Measurements from ENCODE around the gene TMEM170A.
"Not testable (repeated sequence)": the region's sequence is repeated elsewhere in the genome, so short reads cannot be mapped to it uniquely, and the experiment has no call there.

The TMEM170A gene

DNA sequence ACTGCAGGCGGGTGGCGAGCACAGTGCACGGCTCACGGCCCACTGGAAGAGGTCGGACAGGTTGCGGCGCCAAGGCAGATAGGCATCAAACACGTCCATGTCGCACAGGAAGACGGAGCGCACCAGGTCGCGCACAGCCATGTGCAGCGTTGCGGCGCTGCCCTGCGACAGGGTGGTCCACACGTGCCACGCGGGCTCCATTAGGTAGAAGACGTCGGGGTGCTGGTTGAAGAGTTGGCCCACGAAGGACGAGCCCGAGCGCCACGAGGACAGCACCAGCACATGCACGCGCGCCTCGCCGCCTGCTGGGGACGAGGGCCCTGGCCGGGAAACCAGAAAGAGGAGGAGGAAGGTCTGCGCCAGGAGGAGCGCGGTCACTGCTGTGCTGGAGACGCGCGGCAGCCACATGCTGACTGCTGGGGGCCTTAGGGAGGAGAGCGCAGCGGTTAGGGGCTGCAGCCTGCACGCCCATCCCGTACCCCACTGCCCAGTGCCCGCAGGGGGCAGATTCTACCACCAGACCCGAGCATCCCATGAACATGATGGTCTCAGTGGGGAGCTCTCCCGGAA lies 15.0 kb upstream of the TMEM170A start:
- no peak for DNase-seq

DNA sequence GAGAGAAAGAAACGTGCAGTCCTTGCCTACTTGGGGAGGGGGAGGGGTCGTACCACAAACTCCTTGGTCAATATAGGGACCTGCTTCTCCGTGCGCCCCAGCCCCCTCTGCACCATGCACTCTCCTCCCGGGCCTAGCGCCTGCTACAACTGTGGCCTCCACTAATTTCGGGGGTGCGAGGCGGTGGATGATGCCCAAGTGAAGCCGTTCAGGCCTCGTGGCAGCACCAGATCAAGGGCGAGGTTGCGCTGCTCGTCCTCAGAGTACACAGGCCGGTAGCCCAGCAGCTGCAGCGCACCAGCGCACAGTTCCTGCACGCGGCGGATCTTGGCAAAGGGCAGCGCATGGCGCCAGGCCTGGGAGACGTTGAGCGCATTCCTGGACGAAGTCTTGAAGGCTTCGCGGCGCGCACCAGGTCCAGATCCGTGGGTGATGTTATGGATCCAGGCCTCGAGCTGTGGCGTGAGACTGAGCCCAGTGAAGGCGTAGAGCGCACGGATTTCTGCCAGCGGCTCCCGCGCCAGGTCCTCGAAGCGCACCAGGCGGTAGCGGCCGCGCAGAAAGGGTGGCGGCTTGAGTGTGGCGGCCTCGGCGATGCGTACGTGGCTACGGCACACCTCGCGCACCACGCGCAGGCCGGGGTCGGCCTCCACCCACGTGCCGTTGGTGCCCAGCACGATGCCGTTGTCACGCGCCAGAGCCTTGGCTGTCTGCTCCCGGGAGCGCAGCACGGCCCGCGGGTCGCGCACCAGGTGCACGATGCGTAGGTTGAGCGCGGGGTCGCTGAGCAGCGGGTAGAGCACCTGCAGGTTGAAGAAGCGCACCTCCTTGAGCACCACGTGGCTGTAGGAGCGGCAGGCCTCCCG lies 14.2 kb upstream of the TMEM170A start:
- DNase-seq, result no peak

DNA sequence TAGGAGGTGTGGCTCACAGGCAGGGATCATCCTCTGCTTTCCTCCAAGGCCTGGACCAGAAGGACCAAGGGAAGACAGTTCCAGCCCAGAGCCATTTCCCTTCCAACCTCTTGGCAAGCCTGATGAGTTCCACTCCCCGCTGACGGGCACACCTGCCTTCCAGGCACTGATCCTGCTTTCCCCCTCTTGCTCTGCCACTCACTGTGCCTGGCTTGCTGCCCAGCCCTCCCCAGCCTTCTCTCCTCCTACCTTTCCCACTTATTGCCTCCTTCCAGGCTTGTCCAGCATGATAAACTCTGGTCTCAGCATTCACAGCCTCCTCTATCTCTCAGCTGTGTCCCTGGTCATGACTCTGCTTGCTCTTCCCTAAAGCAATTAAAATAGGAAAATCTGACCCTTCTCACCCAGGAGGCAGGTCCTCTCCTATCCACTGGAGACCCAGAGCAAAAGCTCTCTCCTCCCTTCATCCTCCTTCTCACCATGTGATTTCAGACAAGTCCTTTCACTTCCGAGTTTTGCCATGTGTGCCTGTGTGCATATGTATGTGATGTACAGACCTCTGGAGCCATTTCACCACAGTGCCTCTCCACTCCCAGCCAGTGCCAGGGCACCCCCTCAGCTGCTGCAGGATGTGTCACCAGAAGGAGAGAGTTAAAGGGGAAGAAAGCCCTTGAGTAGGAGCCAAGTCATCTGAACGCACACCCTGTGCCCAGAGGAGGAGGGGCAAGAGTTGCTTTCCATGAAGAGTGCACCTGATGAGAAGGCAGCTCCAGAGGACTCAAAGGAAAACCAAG lies 13.4 kb upstream of the TMEM170A start:
- no peak for DNase-seq

DNA sequence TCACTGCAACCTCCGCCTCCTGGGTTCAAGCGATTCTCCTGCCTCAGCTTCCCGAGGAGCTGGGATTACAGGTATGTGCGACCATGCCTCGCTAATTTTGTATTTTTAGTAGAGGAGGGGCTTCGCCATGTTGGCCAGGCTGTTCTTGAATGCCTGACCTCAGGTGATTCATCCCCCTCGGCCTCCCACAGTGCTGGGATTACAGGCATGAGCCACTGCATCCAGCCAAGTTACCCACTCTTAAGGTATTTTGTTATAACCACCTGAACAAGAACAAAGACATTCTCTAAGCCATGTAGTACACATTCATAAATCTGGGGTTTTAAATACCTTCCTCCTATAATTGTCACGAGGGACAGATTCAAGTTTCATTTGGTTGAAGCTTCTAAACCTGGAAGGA lies 12.3 kb upstream of the TMEM170A start:
- DNase-seq, result no peak

DNA sequence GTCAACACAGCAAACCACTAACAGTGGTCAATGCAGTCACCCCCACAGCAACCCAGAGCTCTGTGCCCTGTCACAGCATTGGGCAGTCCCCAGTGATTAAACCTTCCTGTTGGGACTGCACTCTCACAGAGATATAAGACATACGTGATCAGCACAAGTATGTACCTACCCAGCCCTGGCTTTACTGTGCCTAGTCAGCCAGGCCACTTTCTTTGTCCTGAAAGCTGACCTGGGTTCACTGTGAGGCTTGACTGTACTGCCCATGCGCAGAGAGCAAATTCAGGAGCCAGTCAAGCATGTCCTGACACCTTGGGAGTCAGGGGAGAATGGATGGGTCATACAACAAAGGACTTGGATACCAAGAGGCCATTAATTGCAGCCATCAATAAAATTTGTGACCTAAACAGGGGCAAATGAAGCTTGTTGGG lies 10.9 kb upstream of the TMEM170A start:
- DNase-seq, result no peak

DNA sequence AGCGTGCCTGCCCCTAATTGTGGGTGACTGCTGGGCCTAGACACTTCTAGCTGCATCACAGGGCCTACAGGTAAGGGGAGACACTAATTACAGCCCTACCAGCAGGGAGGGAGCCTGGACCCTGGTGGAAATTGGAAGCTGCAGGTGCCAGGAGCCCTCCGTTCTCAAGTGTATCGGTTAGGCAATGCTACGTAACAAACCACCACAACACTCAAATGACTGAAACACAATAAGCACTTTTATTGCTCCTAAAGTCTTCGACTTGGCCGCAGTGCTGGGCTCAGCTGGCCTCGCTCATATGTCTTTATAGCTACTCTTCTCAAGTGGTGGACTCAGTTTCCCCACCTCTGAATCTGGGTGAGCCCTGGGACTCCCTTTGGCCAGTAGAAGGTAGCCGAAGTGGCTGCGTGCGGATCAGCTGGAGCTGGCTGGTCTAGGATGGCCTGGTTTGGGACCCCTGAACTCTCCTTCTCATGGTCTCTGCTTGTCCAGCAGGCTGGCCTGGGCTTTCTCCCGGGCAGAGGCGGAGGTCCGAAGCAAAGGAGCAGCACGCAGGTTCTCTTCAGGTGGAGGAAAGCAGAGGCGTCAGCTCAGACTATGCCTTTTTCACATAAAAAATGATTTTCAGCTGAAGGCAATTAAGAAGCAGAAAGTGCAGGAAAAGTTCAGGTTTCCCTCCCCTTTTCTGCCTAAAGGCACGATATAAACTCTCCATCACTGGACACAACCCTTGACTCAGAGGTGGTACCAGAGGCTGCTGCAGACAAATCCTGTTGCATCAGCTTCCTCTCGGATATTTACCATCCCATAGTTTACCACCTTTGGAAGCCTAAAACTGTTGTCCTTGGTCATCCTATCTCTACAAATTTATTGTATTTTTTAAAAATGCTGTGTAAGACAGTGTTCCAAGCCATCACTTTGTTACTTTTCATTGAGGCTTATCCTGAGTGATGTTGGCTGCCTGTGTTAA lies 8.7 kb upstream of the TMEM170A start:
- DNase-seq, result no peak

DNA sequence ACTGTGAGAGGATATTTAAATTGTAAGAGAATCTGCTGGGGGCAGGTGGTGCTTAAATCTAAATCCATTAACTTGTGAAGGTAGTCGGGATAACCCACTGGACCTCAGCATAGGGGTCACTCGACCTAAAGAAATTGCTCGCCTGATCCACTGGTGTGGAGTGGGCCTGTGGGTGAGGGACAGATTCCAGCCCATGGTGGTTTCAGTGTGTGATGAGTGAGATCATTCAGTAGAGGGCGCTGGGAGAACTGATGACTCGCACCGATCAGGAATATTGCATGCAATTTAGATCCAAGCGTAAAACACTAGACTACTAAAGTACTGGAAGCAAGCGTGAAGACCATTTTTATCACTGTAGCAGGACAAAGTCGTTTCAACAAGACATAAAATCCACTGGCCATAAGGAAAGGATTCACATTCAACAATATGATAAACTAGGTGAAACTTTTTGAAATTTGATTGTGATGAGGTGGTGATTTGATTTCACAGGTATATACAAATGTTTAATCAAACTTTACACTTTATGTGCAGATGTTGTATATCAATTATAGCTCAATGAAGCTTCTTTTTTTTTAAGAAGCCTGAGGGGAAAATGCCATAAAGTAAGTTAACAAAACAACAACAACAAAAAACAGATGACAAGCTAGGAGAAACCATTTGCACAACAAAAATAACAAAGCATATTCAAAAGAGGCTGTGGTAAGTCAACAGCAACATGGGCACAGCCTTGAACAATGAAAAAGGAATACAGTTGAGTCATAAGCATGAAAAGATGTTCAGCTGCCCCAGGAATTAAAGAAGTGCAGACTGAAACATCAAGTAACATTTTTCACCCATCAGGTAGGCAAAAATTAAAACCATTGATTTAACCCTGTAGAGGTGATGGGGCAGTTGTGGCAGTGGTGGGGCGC lies 7.5 kb upstream of the TMEM170A start:
- peak; percentile 41 for DNase-seq

DNA sequence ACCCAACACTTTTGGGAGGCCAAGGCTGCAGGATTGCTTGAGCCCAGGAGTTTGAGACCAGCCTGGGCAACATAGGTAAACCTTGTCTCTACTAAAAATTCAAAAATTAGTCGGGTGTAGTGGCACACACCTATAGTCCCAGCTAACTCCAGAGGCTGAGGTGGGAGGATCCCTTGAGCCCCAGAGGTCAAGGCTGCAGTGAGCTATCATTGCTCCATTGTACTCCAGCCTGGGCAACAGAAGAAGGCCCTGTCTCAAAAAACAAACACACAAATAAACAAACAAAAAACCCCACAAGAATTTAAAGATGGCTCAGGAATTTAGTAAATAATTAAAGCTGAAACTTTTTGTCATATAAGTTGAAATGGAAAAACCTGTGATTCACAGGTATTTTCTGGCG lies 2.3 kb upstream of the TMEM170A start:
- DNase-seq, result no peak

DNA sequence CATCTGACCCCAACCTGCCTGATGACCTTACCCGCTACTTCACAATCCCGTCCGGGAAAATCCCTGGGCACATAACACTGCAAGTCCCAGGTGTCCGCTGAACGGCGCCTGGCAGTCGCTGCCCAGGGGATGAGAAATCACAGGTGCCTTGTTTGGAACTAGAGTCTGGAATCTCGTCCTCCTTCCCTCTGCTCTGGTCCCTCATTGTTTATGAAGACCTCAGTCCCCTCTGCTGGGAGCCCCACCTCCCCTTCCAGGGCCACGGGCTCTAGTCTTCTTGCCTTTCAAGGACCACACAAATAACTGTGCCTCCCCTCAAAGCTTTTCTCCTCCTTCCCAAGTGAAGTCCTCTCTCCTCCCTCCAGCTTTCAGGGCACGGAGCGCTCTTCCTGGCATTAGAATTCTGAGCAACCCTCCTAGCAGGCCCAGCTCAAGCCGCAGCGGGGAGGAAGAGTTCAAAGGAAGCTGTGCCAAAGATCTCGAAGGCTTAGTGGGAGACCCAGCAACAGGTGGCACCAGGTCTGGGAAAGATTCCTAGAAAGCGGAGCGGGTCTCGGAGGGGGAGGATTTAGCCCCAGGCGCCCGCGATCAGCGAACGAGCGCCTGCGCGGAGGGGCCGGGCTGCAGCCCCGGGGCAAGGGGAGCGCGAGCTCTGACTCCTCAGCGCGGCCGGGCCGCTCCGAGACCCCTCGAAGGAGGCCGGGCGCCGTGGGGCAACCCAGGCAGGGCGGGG lies 934 bp downstream of the TMEM170A start:
- peak; percentile 26 for DNase-seq

DNA sequence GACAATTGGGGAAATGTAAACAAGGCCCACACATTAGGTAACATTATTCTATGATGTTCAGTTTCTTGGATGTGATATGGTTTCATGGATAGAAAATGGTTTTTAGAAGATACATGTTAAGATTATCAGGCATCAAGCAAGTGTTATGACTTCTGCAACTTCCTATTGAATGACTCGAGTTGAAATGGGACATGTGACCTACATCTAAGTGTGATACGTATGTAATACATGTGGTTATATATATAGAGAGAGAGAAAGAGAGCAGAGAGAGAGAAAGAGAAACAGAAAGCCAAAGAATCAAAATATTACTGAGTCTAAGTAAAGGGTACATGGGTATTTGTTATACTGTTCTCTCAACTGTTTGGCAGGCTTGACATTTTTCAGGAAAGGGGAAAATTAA lies 1.7 kb downstream of the TMEM170A start:
- DNase-seq, result no peak

DNA sequence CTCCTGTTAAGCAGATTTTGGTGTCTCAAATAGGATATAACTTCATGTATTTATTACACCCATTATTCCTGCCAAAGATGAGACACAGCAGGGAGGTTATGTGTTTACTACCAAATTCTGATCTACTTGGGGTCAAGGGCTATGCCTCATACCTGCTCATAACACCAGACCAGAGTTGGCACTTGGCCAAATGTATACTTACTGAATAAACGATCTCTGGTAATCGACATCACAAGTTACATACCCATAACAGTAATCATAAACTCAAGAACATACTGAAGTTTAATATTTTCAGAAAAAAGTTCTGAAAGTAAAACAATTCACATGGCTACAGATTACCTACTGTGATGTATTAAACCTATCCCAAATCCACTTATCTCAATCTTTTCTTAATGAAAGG lies 2.9 kb downstream of the TMEM170A start:
- no peak for DNase-seq

DNA sequence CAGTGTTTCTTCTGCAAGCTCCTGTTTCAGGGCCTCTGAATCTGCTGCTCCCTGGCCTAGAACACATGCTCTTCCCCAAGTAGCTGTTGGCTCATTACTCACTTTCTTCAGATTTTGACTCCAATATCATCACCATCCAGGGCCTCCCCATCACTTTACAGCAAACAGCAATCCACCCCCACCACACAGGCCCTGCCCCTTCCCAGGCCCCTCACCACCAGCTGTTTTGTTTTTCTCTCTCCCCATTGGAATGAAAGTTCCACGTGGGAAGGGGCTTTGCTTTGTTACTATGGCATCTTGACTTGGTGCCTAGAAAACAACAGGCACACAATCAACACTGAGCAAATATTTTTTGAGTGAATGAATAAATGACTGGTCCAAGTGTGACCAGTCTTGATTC lies 4.0 kb downstream of the TMEM170A start:
- no peak for DNase-seq

DNA sequence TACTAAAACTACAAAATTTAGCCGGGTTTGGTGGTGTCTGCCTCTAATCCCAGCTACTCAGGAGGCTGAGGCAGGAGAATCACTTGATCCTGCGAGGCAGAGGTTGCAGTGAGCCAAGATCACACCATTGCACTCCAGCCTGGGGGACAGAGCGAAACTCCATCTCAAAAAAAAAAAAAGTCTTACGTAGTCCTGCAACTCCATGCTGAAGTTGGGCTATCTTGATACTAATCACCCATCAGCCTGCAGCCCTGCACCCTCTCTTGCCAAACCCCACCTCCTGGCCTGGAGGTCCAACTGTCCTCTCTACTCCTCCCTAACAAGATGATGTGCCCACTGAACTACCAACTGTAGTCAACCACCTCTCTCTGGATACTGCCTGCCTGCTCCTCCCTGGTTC lies 4.8 kb downstream of the TMEM170A start:
- no peak for DNase-seq

DNA sequence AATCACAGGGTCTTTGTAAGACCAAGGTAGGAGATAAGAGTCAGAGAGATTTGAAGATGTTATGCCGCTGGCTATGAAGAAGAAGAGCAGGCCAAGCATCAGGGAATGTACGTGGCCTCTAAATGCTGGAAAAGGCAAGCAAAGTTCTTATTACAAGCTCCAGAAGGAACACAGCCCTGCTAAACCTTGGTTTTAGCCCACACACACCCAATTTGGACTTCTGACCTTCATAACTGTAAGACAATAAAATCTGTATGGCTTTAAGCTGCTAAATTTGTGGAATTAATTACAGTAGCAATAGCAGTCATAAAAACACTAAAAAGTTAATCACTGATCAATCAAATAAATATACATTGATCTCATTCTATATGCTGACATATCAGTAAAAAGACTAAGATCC lies 6.0 kb downstream of the TMEM170A start:
- no peak for DNase-seq

DNA sequence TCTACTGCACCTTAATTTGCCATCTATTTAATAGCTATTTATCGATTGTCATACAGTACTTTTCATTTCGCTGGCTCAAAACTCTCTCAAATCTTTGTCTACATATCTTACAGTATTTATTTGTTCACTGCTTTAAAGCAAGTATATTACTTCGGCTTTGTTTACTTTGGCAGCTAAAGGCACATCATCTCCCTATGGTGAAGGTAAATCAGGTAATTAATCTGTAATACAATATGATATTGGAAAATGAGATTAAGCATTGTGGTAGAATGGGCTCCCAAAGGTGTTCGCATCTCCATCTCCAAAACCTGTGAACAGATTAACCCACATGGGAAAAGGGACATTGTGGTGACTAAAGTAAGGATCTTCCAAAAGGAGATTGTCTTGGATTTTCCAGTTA lies 6.5 kb downstream of the TMEM170A start:
- no peak for DNase-seq

DNA sequence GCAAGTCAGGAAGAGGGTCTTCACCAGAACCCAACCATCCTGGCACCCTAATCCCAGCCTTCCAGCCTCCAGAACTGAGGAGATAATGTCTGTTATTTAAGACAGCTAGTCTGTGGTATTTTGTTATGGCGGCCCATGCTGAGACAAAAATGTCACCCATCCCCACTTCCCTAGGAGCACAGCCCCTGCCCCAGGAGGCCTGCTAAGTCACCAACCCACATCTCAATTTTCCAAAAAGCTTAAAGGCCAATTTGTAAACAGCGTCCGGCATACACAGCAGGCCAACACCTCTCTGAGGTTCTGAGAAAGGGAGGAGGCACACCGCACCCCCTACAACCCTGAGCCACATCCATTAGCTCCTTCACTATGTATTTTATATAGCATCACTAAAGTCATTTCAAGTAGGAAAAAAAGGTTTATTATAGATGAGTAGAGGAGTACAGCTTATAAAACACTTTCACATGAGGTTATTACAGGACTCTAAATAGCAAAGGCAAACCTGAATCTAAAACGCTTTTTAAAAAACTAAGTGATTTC lies 6.9 kb downstream of the TMEM170A start:
- DNase-seq, result no peak

DNA sequence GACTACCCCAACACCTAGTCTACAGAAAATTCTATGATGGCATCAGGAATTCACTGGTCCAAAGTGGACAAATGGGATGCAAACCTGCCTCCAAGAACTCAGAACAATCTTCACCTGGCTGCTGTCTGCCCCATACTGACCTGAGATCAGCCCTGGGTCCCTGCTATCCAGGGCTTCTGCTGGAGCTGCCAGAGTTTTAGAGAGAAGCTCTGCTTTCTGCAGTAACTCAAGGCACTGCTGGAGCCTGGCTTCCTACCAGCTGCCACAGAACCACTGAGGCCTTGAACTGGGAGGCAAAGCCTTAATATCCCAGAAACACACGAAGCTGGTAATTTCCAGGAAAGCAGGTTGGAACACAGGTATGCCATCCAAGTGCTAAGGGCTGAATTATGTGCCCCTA lies 7.5 kb downstream of the TMEM170A start:
- DNase-seq, result no peak

DNA sequence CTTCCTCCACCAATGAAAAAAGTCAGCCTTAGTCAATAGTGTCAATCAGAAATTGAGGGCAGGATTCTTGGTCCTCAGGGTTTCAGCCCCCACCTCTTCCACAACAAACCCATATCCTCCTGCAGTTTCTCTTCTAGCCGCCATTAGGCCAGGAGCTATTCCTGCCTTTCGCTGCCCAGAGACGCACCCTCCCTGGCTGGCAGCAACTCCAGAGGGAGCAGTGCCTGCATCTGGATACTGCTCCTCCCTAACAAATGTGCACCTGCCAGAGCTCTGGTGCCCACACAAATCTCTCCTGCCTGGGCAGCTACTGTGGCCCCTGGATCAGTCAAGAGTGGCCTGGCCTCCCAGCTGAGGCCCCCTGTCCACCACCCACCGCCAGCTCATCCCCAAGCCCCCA lies 8.0 kb downstream of the TMEM170A start:
- not testable (repeated sequence) for DNase-seq

DNA sequence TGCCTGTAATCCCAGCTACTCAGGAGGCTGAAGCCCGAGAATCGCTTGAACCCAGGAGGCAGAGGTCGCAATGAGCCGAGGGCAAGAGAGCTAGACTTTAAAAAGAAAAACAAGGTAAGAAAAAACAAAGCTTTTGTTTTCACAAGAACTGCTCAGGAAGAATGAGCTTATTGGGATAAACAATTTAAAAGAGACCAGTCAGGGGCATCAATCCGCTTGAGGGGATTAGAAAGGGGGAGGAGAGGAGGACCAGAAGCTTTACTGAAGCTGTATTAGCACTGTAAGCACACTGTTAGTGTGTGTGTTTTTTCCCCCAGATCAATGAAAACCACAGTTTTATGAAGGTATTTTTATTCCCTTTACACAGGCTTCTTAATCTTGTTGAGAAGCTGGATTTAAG lies 8.8 kb downstream of the TMEM170A start:
- DNase-seq, result no peak

DNA sequence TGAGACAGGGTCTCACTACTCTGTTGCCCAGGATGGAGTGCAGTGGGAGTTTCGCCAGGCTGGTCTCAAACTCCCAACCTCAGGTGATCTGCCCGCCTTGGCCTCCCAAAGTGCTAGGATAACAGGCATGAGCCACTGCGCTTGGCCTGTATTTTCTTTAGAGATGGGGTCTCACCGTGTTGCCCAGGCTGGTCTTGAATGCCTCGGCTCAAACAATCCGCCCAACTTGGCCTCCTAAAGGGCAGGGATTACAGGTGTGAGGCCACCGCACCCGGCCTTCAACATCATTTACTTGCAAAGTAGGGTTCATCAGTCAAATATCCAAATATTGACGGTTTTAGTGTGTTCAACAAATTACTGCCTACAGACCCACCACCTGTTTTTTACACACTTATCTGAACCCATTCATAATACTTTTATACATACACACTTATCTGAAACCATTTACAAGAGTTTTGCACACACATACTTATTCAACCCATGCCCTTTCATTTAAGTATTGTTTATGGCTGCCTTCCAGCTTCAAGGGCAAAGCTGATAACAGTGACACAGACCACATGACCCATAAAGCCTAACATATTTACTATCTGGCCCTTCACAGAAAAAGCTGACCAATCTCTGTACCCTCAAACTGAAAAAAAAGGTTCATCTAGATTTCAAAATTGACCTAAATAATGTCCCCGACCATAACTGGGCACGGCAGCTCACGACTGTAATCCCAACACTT lies 11.9 kb downstream of the TMEM170A start:
- DNase-seq, result no peak
